ENCODE measurements around the gene MINPP1. TPM values are rescaled to one million over a fixed set of nuclear protein-coding genes. Genes with fewer than 3 reads are reported as not detected.

MINPP1 gene
- total RNA-seq, 2 experiments from 2014 or later = 8.6 to 9.5 TPM

DNA sequence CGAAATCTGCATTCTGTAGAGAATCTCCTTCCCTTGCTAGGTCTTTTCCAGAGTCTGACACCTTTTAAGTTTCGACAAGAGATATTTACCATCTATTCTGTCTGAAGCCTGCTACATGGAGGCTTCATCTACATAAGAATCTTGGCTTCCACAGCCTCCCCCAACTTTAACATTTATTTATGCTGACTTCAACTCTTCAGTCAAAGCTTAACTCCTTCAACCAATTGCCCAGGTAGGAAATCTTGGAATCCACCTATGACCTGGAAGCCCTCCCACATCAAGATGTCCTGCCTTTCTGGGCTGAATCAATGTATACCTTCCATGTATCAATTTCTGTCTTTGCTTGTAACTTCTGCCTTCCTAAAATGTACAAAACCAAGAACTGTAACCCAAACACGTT, 54.7 kb downstream of the MINPP1 start:
- no peak overlapping the region for H3K4me3 Mint-ChIP-seq
- no peak for DNase-seq
- no peak overlapping the region for H3K27ac Mint-ChIP-seq
- peaks cover 6% of the 10 kb centered on the region for H3K27me3 Mint-ChIP-seq
- peaks cover 6% of the 10 kb centered on the region for H3K9me3 Mint-ChIP-seq
- ChIA-PET CTCF (no interaction called here), POLR2A (no interaction called here)
- H3K4me1 Mint-ChIP-seq = no peaks in the 10 kb centered on the region
- H3K36me3 Mint-ChIP-seq (ENCODE audit: low read depth) = peaks cover 2% of the 10 kb centered on the region

GRCh38 chr10:87560495-87561129, 55.9 kb downstream of the MINPP1 start:
- ChIA-PET POLR2A (no interaction called here), CTCF (no interaction called here)
- H3K4me1 Mint-ChIP-seq = no peaks in the 10 kb centered on the region
- H3K27me3 Mint-ChIP-seq = peaks cover 15% of the 10 kb centered on the region
- H3K36me3 Mint-ChIP-seq (ENCODE audit: low read depth) = peaks cover 4% of the 10 kb centered on the region
- DNase-seq = no peak
- no peak overlapping the region for H3K27ac Mint-ChIP-seq
- H3K9me3 Mint-ChIP-seq = peaks cover 12% of the 10 kb centered on the region
- H3K4me3 Mint-ChIP-seq = no peak overlapping the region

DNA sequence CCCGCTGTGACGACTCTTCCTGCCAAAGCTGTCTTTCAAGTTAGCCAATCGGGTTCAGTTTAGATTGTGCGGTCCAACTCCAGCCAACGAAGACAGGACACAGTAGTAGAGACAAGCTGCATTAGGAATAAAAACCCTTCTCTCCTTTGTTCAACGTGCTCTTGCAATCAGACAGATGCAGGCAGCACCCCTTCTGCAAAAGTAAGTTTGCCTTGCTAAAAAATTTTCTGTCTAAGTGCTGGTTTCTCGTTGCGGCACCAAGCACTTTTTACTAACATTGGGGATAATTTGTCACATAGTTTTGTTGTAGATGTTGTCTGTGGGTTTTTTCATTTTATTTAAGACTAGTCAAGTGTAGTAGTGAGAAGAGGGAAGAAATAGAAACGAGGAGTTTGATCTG, 58.1 kb downstream of the MINPP1 start:
- POLR2A ChIA-PET = no interaction called here
- Mint-ChIP-seq H3K4me1 (no peaks in the 10 kb centered on the region), H3K27me3 (peaks cover 23% of the 10 kb centered on the region), H3K36me3 (ENCODE audit: low read depth) (peaks cover 4% of the 10 kb centered on the region), H3K4me3 (no peak overlapping the region), H3K9me3 (peaks cover 14% of the 10 kb centered on the region), H3K27ac (no peak overlapping the region)
- no peak for DNase-seq
- CTCF ChIA-PET = no interaction called here

- peaks cover 14% of the 10 kb centered on the region for H3K9me3 Mint-ChIP-seq
- no peaks in the 10 kb centered on the region for H3K4me1 Mint-ChIP-seq
- H3K27ac Mint-ChIP-seq = no peak overlapping the region
- peaks cover 31% of the 10 kb centered on the region for H3K27me3 Mint-ChIP-seq
- CTCF ChIA-PET = no interaction called here
- no peak overlapping the region for H3K4me3 Mint-ChIP-seq
- H3K36me3 Mint-ChIP-seq (ENCODE audit: low read depth) = peaks cover 4% of the 10 kb centered on the region
- POLR2A ChIA-PET = no interaction called here
- DNase-seq = no peak
Measured at GRCh38 chr10:87565010-87565409, 60.3 kb downstream of the MINPP1 start.

DNA sequence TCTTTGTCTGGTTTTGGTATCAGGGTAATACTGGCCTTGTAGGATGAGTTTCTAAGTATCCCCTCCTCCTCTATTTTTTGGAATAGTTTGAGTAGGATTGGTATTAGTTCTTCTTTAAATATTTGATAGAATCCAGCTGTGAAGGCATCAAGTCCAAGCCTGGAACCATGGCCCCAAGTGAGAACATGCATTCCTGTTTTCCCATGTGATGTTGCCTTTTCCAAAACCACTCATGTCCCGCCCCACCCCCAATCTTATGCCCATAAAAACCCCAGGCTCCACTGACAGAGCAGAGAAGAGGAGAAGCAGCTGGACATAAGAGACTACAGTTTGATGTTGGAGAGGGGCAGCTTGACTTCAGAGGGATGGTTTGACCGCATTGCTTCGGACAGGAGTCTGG, 71.2 kb downstream of the MINPP1 start:
- no peaks in the 10 kb centered on the region for H3K36me3 Mint-ChIP-seq (ENCODE audit: low read depth)
- H3K27me3 Mint-ChIP-seq = peaks cover 27% of the 10 kb centered on the region
- peaks cover 4% of the 10 kb centered on the region for H3K9me3 Mint-ChIP-seq
- CTCF ChIA-PET = no interaction called here
- H3K4me1 Mint-ChIP-seq = no peaks in the 10 kb centered on the region
- no peak overlapping the region for H3K4me3 Mint-ChIP-seq
- DNase-seq = no peak
- H3K27ac Mint-ChIP-seq = no peak overlapping the region
- POLR2A ChIA-PET = no interaction called here

- no peaks in the 10 kb centered on the region for H3K4me1 Mint-ChIP-seq
- POLR2A ChIA-PET = no interaction called here
- H3K27me3 Mint-ChIP-seq = peaks cover 16% of the 10 kb centered on the region
- no peak overlapping the region for H3K4me3 Mint-ChIP-seq
- no peaks in the 10 kb centered on the region for H3K36me3 Mint-ChIP-seq (ENCODE audit: low read depth)
- DNase-seq = no peak
- no peak overlapping the region for H3K27ac Mint-ChIP-seq
- no peaks in the 10 kb centered on the region for H3K9me3 Mint-ChIP-seq
- CTCF ChIA-PET = interaction anchor here (0.7 kb wide), 1 partner anchor 45 kb away, joined by 4 read pairs; no protein-coding TSS in a partner anchor
Measured at GRCh38 chr10:87578160-87578841, 73.6 kb downstream of the MINPP1 start.

DNA sequence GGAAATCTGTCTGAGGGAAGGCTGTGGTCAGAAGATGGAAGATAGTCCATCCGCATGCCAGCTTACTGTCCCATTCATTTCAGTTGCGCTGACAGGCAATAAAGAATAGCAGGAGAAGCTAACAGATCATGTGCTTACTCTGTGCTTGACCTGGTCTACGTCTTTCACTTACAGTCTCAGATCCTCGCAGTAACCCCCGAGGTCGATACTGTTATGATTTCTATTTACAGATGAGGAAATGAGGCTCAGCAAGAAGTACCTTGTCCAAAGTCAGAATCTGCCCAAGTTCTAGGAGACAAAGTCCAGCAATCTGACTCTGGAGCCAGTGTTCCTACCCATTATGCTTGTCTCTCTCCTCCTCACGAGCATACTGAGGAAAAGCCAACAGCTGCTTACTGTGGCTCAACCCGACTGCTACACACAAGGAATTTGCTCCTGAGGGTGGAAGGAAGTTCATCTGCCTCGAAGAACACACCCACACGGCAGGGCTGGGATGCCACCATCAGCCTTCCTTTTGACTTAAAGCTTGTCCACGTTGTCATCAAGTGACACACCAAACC, 74.2 kb downstream of the MINPP1 start:
- no peaks in the 10 kb centered on the region for H3K4me1 Mint-ChIP-seq
- no peaks in the 10 kb centered on the region for H3K9me3 Mint-ChIP-seq
- no peak overlapping the region for H3K27ac Mint-ChIP-seq
- no peak overlapping the region for H3K4me3 Mint-ChIP-seq
- peaks cover 15% of the 10 kb centered on the region for H3K27me3 Mint-ChIP-seq
- ChIA-PET CTCF (no interaction called here), POLR2A (no interaction called here)
- no peak for DNase-seq
- H3K36me3 Mint-ChIP-seq (ENCODE audit: low read depth) = no peaks in the 10 kb centered on the region

DNA sequence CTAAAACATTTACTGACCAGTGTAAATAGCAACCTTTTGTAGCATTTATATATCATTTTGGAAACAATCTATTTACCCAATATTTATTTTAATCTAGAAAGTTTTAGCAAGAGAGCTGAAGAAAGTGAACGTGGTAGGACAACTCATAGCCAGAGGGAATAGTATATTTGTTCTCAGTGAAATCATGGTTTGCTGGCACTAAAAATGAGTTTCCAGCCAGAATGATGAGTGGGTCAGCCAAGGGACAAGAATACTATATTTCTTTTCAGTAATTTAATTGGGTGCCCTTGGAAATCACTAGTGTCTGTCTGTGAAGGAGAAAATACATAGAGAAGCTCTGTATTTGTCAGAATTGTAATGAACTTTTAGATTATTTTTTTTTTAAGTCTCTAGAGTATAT, 74.9 kb downstream of the MINPP1 start:
- no peak for DNase-seq
- peaks cover 11% of the 10 kb centered on the region for H3K27me3 Mint-ChIP-seq
- no peaks in the 10 kb centered on the region for H3K4me1 Mint-ChIP-seq
- ChIA-PET POLR2A (no interaction called here), CTCF (no interaction called here)
- no peaks in the 10 kb centered on the region for H3K9me3 Mint-ChIP-seq
- no peaks in the 10 kb centered on the region for H3K36me3 Mint-ChIP-seq (ENCODE audit: low read depth)
- no peak overlapping the region for H3K4me3 Mint-ChIP-seq
- H3K27ac Mint-ChIP-seq = no peak overlapping the region

GRCh38 chr10:87580016-87580415, 75.3 kb downstream of the MINPP1 start:
- Mint-ChIP-seq H3K36me3 (ENCODE audit: low read depth) (no peaks in the 10 kb centered on the region), H3K9me3 (no peaks in the 10 kb centered on the region), H3K4me1 (no peaks in the 10 kb centered on the region), H3K4me3 (no peak overlapping the region), H3K27ac (no peak overlapping the region), H3K27me3 (peaks cover 10% of the 10 kb centered on the region)
- no peak for DNase-seq
- ChIA-PET CTCF (no interaction called here), POLR2A (no interaction called here)

GRCh38 chr10:87585565-87586514, 81.1 kb downstream of the MINPP1 start:
- Mint-ChIP-seq H3K27me3 (peaks cover 11% of the 10 kb centered on the region), H3K27ac (no peak overlapping the region), H3K4me3 (no peak overlapping the region), H3K4me1 (no peaks in the 10 kb centered on the region), H3K9me3 (peaks cover 2% of the 10 kb centered on the region), H3K36me3 (ENCODE audit: low read depth) (no peaks in the 10 kb centered on the region)
- ChIA-PET POLR2A (no interaction called here), CTCF (no interaction called here)
- no peak for DNase-seq

GRCh38 chr10:87589645-87590051, 85.0 kb downstream of the MINPP1 start:
- H3K27ac Mint-ChIP-seq = no peak overlapping the region
- H3K4me3 Mint-ChIP-seq = no peak overlapping the region
- H3K4me1 Mint-ChIP-seq = no peaks in the 10 kb centered on the region
- DNase-seq = no peak
- no peaks in the 10 kb centered on the region for H3K36me3 Mint-ChIP-seq (ENCODE audit: low read depth)
- POLR2A ChIA-PET = no interaction called here
- CTCF ChIA-PET = no interaction called here
- H3K9me3 Mint-ChIP-seq = peaks cover 2% of the 10 kb centered on the region
- peaks cover 11% of the 10 kb centered on the region for H3K27me3 Mint-ChIP-seq

GRCh38 chr10:87590705-87591588, 86.3 kb downstream of the MINPP1 start:
- Mint-ChIP-seq H3K36me3 (ENCODE audit: low read depth) (no peaks in the 10 kb centered on the region), H3K4me1 (no peaks in the 10 kb centered on the region), H3K4me3 (no peak overlapping the region), H3K9me3 (peaks cover 2% of the 10 kb centered on the region), H3K27me3 (peaks cover 7% of the 10 kb centered on the region), H3K27ac (no peak overlapping the region)
- ChIA-PET CTCF (no interaction called here), POLR2A (no interaction called here)
- DNase-seq = no peak

Data from activated CD4-positive, alpha-beta T cell treated with anti-CD3 and anti-CD28 coated beads, Interleukin-2, amount 10 ng/mL, durations not matched to agents 7 days and 5 days (primary cell).